WTC11 (cell line): ENCODE data around the gene KIAA2012. TPM values are rescaled to one million over a fixed set of nuclear protein-coding genes. Genes with fewer than 3 reads are reported as not detected.
A peak's percentile ranks its signal among the peaks of the same experiment; 100 is the strongest.

Experiments used
- ATAC-seq: fragments of 200-7000 bp; cut with Tn5 transposase; 2 replicates; pipeline ENCODE4 v1.10.0; 2021; ENCODE audit warnings: mild to moderate bottlenecking, moderate library complexity
- CTCF ChIA-PET: fragments of 300-600 bp; sonication (Branson Sonifier 250); formaldehyde crosslinking; loops from one replicate; lab custom pipeline; 2021; ENCODE audit warnings: antibody characterized with exemption; lab: Charles Lee
- POLR2A ChIA-PET: fragments of 350-600 bp; sonication (Branson Sonifier 250); formaldehyde crosslinking; loops from one replicate; lab custom pipeline; 2021; ENCODE audit warnings: antibody characterized with exemption; lab: Charles Lee
- DNase-seq: peaks from one replicate; pipeline ENCODE4 v3.0.0; 2021; ENCODE audit warnings: low spot score
- H3K27ac Mint-ChIP-seq: 2 replicates; pipeline ENCODE4 v1.8.0; 2021; ENCODE audit warnings: mixed read lengths
- H3K27me3 Mint-ChIP-seq: 2 replicates; pipeline ENCODE4 v1.8.0; 2021; ENCODE audit warnings: low read depth, mild to moderate bottlenecking, moderate library complexity, mixed read lengths
- H3K36me3 Mint-ChIP-seq: 2 replicates; pipeline ENCODE4 v1.8.0; 2021; ENCODE audit warnings: mixed read lengths
- H3K4me1 Mint-ChIP-seq: 2 replicates; pipeline ENCODE4 v1.8.0; 2022; ENCODE audit warnings: mixed read lengths
- H3K4me3 Mint-ChIP-seq: 2 replicates; pipeline ENCODE4 v1.8.0; 2021; ENCODE audit warnings: mild to moderate bottlenecking, moderate library complexity, mixed read lengths
- H3K9me3 Mint-ChIP-seq: 2 replicates; pipeline ENCODE4 v1.8.0; 2021; ENCODE audit warnings: mixed read lengths
- AR ChIP-seq: fragments of 250-450 bp; sonication (Bioruptor Pico); IDR thresholded peaks from 2 replicates; pipeline ENCODE4 v1.9.0; 2021; ENCODE audit warnings: mild to moderate bottlenecking
- ATF6 ChIP-seq: sonication (generic); formaldehyde crosslinking; IDR thresholded peaks from 2 replicates; pipeline ENCODE4 v1.8.1; 2023; ENCODE audit warnings: mild to moderate bottlenecking, missing genetic modification reagents
- CTCF ChIP-seq: fragments of 200-600 bp; IDR thresholded peaks from 2 replicates; pipeline ENCODE4 v1.8.0; 2022; ENCODE audit warnings: antibody characterized with exemption
- ESRRA ChIP-seq: sonication (generic); formaldehyde crosslinking; IDR thresholded peaks from 2 replicates; pipeline ENCODE4 v1.8.1; 2022; ENCODE audit warnings: mild to moderate bottlenecking, missing genetic modification reagents, borderline replicate concordance
- ETV6 ChIP-seq: sonication (generic); formaldehyde crosslinking; IDR thresholded peaks from 2 replicates; pipeline ENCODE4 v1.8.1; 2022; ENCODE audit warnings: mild to moderate bottlenecking, missing genetic modification reagents
- FOXP4 ChIP-seq: sonication (generic); formaldehyde crosslinking; IDR thresholded peaks from 2 replicates; pipeline ENCODE4 v1.8.0; 2022; ENCODE audit warnings: mild to moderate bottlenecking, missing genetic modification reagents
- MLX ChIP-seq: sonication (generic); formaldehyde crosslinking; IDR thresholded peaks from 2 replicates; pipeline ENCODE4 v1.8.1; 2023; ENCODE audit warnings: mild to moderate bottlenecking, missing genetic modification reagents, moderate library complexity
- OVOL2 ChIP-seq: fragments of 250-450 bp; sonication (Bioruptor Pico); IDR thresholded peaks from 2 replicates; pipeline ENCODE4 v1.9.0; 2021; ENCODE audit warnings: mild to moderate bottlenecking, borderline replicate concordance
- PREB ChIP-seq: sonication (generic); formaldehyde crosslinking; IDR thresholded peaks from 2 replicates; pipeline ENCODE4 v1.8.1; 2022; ENCODE audit warnings: mild to moderate bottlenecking, missing genetic modification reagents, moderate library complexity, borderline replicate concordance
- PRRX2 ChIP-seq: fragments of 250-450 bp; sonication (Bioruptor Pico); IDR thresholded peaks from 2 replicates; pipeline ENCODE4 v1.8.0; 2021; ENCODE audit warnings: mild to moderate bottlenecking
- SP1 ChIP-seq: sonication (generic); formaldehyde crosslinking; conservative IDR thresholded peaks from 2 replicates; pipeline ENCODE4 v1.8.1; 2022; ENCODE audit warnings: missing genetic modification reagents
- USF2 ChIP-seq: sonication (generic); formaldehyde crosslinking; IDR thresholded peaks from 2 replicates; pipeline ENCODE4 v1.8.1; 2023; ENCODE audit warnings: mild to moderate bottlenecking, missing genetic modification reagents, moderate library complexity
- ZNF219 ChIP-seq: sonication (generic); formaldehyde crosslinking; IDR thresholded peaks from 2 replicates; pipeline ENCODE4 v1.8.0; 2023; ENCODE audit warnings: missing genetic modification reagents, mild to moderate bottlenecking, borderline replicate concordance
- ZNF281 ChIP-seq: sonication (generic); formaldehyde crosslinking; IDR thresholded peaks from 2 replicates; pipeline ENCODE4 v1.8.0; 2023; ENCODE audit warnings: mild to moderate bottlenecking, missing genetic modification reagents
- total RNA-seq: library from RNA; stranded (reverse); gene quantifications from 3 replicates; pipeline ENCODE4 v1.2.3, GENCODE V29; 2021

Gene KIAA2012
- total RNA-seq, 1 experiment from 2014 or later, result not detected

GRCh38 chr2:202102425-202103000, 29.5 kb downstream of the KIAA2012 start (continued):
- no peak for TF ChIP-seq ETV6 (CRISPR knock-in tag)

- no peaks in the 10 kb centered on the region for H3K9me3 Mint-ChIP-seq
- ATAC-seq (peak; percentile 64), DNase-seq (peak; percentile 90)
- CTCF ChIA-PET, result no interaction called here
- peaks cover 3% of the 10 kb centered on the region; the same call in 1 of the 2 replicates for H3K27me3 Mint-ChIP-seq
- POLR2A ChIA-PET, result no interaction called here
- H3K4me3 Mint-ChIP-seq, result no peak overlapping the region
- no peaks in the 10 kb centered on the region for H3K36me3 Mint-ChIP-seq
- no peak for TF ChIP-seq USF2 (CRISPR knock-in tag)
- TF ChIP-seq CTCF, result peak; percentile 77
- no peak for TF ChIP-seq ZNF281 (CRISPR knock-in tag)
- no peak overlapping the region for H3K27ac Mint-ChIP-seq
- H3K4me1 Mint-ChIP-seq, result peaks cover 34% of the 10 kb centered on the region
Observed at GRCh38 chr2:202104286-202104870, 31.3 kb downstream of the KIAA2012 start.

- peaks cover 37% of the 10 kb centered on the region for H3K4me1 Mint-ChIP-seq
Observed at GRCh38 chr2:202105025-202105424, 32.0 kb downstream of the KIAA2012 start.

GRCh38 chr2:202108345-202108744, 35.3 kb downstream of the KIAA2012 start:
- Mint-ChIP-seq H3K9me3 (no peaks in the 10 kb centered on the region), H3K27me3 (peaks cover 3% of the 10 kb centered on the region; the same call in 1 of the 2 replicates)

More at GRCh38 chr2:202105025-202105424, 32.0 kb downstream of the KIAA2012 start:
- Mint-ChIP-seq H3K9me3 (no peaks in the 10 kb centered on the region), H3K27ac (no peak overlapping the region), H3K4me3 (no peak overlapping the region), H3K27me3 (peaks cover 3% of the 10 kb centered on the region; the same call in 1 of the 2 replicates), H3K36me3 (no peaks in the 10 kb centered on the region)
- TF ChIP-seq ESRRA, result no peak
- ChIA-PET CTCF (interaction anchor here (1.0 kb wide), 1 partner anchor 44 kb away, joined by 3 read pairs; no protein-coding TSS in a partner anchor), POLR2A (no interaction called here)
- no peak for ATAC-seq
- DNase-seq, result no peak

More at GRCh38 chr2:202108345-202108744, 35.3 kb downstream of the KIAA2012 start:
- no peaks in the 10 kb centered on the region for H3K36me3 Mint-ChIP-seq
- TF ChIP-seq OVOL2, result no peak
- no peak for TF ChIP-seq AR
- no peak for TF ChIP-seq MLX (CRISPR knock-in tag)
- TF ChIP-seq ETV6 (CRISPR knock-in tag), result no peak
- TF ChIP-seq PRRX2 (CRISPR knock-in tag), result no peak
- no peak for TF ChIP-seq FOXP4
- no peak for TF ChIP-seq ZNF219 (CRISPR knock-in tag)
- TF ChIP-seq PREB (CRISPR knock-in tag), result no peak
- no peak for TF ChIP-seq SP1
- no peak for TF ChIP-seq ATF6 (CRISPR knock-in tag)
- TF ChIP-seq, all 79 proteins: peak for 0
- ChIA-PET POLR2A (no interaction called here), CTCF (no interaction called here)
- no peak for ATAC-seq
- Mint-ChIP-seq H3K4me1 (peaks cover 28% of the 10 kb centered on the region), H3K27ac (no peak overlapping the region), H3K4me3 (no peak overlapping the region)
- DNase-seq, result no peak
